Endothelial cell of umbilical vein (primary cell): ENCODE measurements around the gene FAM222A. TPM values are rescaled to one million over a fixed set of nuclear protein-coding genes. Genes with fewer than 3 reads are reported as not detected.

ENCODE experiments used
- BruUV-seq: library from RNA; stranded (reverse); fragments of 400-500 nt; replicated peaks from 2 replicates; lab custom pipeline; 2021; lab: Mats Ljungman, UMichigan
- CTCF ChIA-PET: fragments of 300-600, 350-600 bp; sonication (Branson Sonifier 250); formaldehyde crosslinking; loops from one replicate; lab custom pipeline; 2021; ENCODE audit warnings: antibody characterized with exemption, inconsistent platforms; lab: Charles Lee
- POLR2A ChIA-PET: fragments of 300-600, 350-600 bp; sonication (Branson Sonifier 250); formaldehyde crosslinking; loops from one replicate; lab custom pipeline; 2021; ENCODE audit warnings: antibody characterized with exemption, inconsistent platforms; lab: Charles Lee
- DNase-seq: peaks from one replicate; pipeline ENCODE4 v3.0.0-alpha.2; 2011; ENCODE audit warnings: low read depth, low spot score
- FAIRE-seq: peaks from 2 replicates; lab custom pipeline; 2011; peaks lifted over from hg19 to GRCh38; lab: Jason Lieb, UNC
- H2AFZ ChIP-seq: 2 replicates; pipeline ENCODE4 v1.6.0; 2012; ENCODE audit warnings: low read depth, low read length, control low read depth, inconsistent platforms
- H3K27ac ChIP-seq: 2 replicates; pipeline ENCODE4 v1.5.1; 2011; ENCODE audit warnings: low read depth, mild to moderate bottlenecking, control low read depth, low read length, moderate library complexity; ENCODE audit not compliant: insufficient read depth
- H3K27me3 ChIP-seq, 2 experiments: 2 replicates each; pipeline versions ENCODE4 v1.6.0 to v1.6.1; 2011; ENCODE audit warnings: low read length in 2 of 2, mixed read lengths in 1 of 2; ENCODE audit not compliant: control insufficient read depth in 2 of 2, insufficient read depth in 2 of 2
- H3K36me3 ChIP-seq, 2 experiments: 2 replicates in 1 of 2; 3 replicates in 1 of 2; pipeline ENCODE4 v1.5.1; 2011; ENCODE audit warnings: low read length in 2 of 2, mild to moderate bottlenecking in 1 of 2, moderate library complexity in 1 of 2; ENCODE audit not compliant: control insufficient read depth in 2 of 2, insufficient read depth in 2 of 2; ENCODE audit errors: extremely low read depth in 1 of 2
- H3K4me1 ChIP-seq: 3 replicates; pipeline ENCODE4 v1.5.1; 2011; ENCODE audit warnings: mild to moderate bottlenecking, low read length; ENCODE audit not compliant: control insufficient read depth, insufficient read depth; ENCODE audit errors: extremely low read depth
- H3K4me2 ChIP-seq: 2 replicates; pipeline ENCODE4 v1.6.1; 2011; ENCODE audit warnings: low read length, control low read depth, mixed read lengths; ENCODE audit not compliant: insufficient read depth
- H3K4me3 ChIP-seq, 3 experiments: fragments of 200-600 bp in 1 of 3; sonication (generic), shearing (Covaris generic) in 1 of 3; replicated peaks in 1 of 3; 2 replicates each; pipeline ENCODE4 v1.5.1; 2011 to 2016; ENCODE audit warnings: control low read depth in 3 of 3, low read length in 3 of 3, mild to moderate bottlenecking in 2 of 3, inconsistent platforms in 1 of 3, low read depth in 1 of 3, moderate library complexity in 1 of 3; ENCODE audit not compliant: insufficient read depth in 1 of 3
- H3K79me2 ChIP-seq: 2 replicates; pipeline ENCODE4 v1.6.0; 2012; ENCODE audit warnings: low read length, inconsistent platforms; ENCODE audit not compliant: control insufficient read depth, insufficient read depth
- H3K9ac ChIP-seq: replicated peaks from 2 replicates; pipeline ENCODE3; 2011; ENCODE audit warnings: low read length, control low read depth; ENCODE audit not compliant: insufficient read depth; ENCODE audit errors: extremely low read depth
- H3K9me1 ChIP-seq: replicated peaks from 3 replicates; pipeline ENCODE4 v1.6.0; 2011; ENCODE audit warnings: mild to moderate bottlenecking, low read length; ENCODE audit not compliant: control insufficient read depth, insufficient read depth; ENCODE audit errors: extremely low read depth
- H3K9me3 ChIP-seq: replicated peaks from 2 replicates; pipeline ENCODE4 v1.5.1; 2012; ENCODE audit warnings: low read length, inconsistent platforms; ENCODE audit not compliant: control insufficient read depth, insufficient read depth
- H4K20me1 ChIP-seq: replicated peaks from 2 replicates; pipeline ENCODE3; 2011; ENCODE audit warnings: mild to moderate bottlenecking, low read length; ENCODE audit not compliant: control insufficient read depth, insufficient read depth; ENCODE audit errors: extremely low read depth
- CTCF ChIP-seq, 2 donors: IDR thresholded peaks; 1 replicate in 1 of 2; 2 replicates in 1 of 2; pipeline ENCODE4 v1.5.1; 2011; ENCODE audit warnings: low read length in 2 of 2, mild to moderate bottlenecking in 2 of 2, moderate library complexity in 2 of 2, control low read depth in 1 of 2, inconsistent platforms in 1 of 2, low read depth in 1 of 2; ENCODE audit not compliant: insufficient read depth in 1 of 2; ENCODE audit errors: extremely low read depth in 1 of 2
- EZH2 ChIP-seq: IDR thresholded peaks from 2 replicates; pipeline ENCODE4 v1.6.1; 2012; ENCODE audit warnings: borderline replicate concordance, low read depth, mild to moderate bottlenecking, moderate library complexity, low read length, inconsistent platforms; ENCODE audit not compliant: severe bottlenecking
- FOS ChIP-seq: IDR thresholded peaks from 2 replicates; pipeline ENCODE4 v1.6.1; 2011; ENCODE audit warnings: mild to moderate bottlenecking, low read length, moderate library complexity, borderline replicate concordance; ENCODE audit not compliant: insufficient read depth
- GATA2 ChIP-seq: IDR thresholded peaks from 2 replicates; pipeline ENCODE4 v1.7.0; 2011; ENCODE audit warnings: low read depth, mild to moderate bottlenecking, moderate library complexity, mixed read lengths, low read length; ENCODE audit not compliant: insufficient read length, insufficient read depth
- JUN ChIP-seq: IDR thresholded peaks from 2 replicates; pipeline ENCODE4 v1.6.1; 2011; ENCODE audit warnings: borderline replicate concordance, low read depth; ENCODE audit not compliant: insufficient read length, insufficient read depth
- MAX ChIP-seq: IDR thresholded peaks from 2 replicates; pipeline ENCODE4 v1.6.1; 2011; ENCODE audit not compliant: insufficient read depth, insufficient read length
- MYC ChIP-seq: IDR thresholded peaks from one replicate; pipeline ENCODE4 v1.6.1; 2011; ENCODE audit warnings: mild to moderate bottlenecking, low read depth, low read length
- POLR2A ChIP-seq: IDR thresholded peaks from 2 replicates; pipeline ENCODE4 v1.6.1; 2012; ENCODE audit warnings: low read depth, mild to moderate bottlenecking, control low read depth, low read length
- POLR2AphosphoS5 ChIP-seq: IDR thresholded peaks from 2 replicates; pipeline ENCODE4 v1.6.1; 2012; ENCODE audit warnings: low read depth, mild to moderate bottlenecking, control low read depth, low read length, moderate library complexity; ENCODE audit not compliant: insufficient read depth
- dilution Hi-C: fragments of 300-500 bp; cut with MboI; formaldehyde crosslinking; loops from one replicate; pipeline ENCODE4 v1.15.0; 2019; ENCODE audit warnings: low sequenced_read_pairs; ENCODE audit not compliant: extremely low pct_ligation_motif_present
- intact Hi-C: fragments of 100-400 bp; cut with micrococcal nuclease; formaldehyde crosslinking; loops from one replicate; pipeline ENCODE4 v1.10.0; 2022
- polyA plus RNA-seq, 4 experiments: library from polyadenylated mRNA; depleted of rRNA in 3 of 4; stranded (reverse) in 3 of 4; unstranded in 1 of 4; fragments of >200 nt; gene quantifications; 2 replicates each; pipeline versions ENCODE4 v1.2.1 to v1.2.3, GENCODE V29; 2011 to 2012; ENCODE audit warnings: missing spikeins in 1 of 4
- total RNA-seq: library from RNA; stranded (reverse); gene quantifications from 2 replicates; pipeline ENCODE4 v1.2.3, GENCODE V29; 2021

Gene FAM222A
- total and polyA plus RNA-seq, 2 donors (not counting 3 experiments of a cell fraction or from before 2014, with no cell fraction given), result 0.62 to 1.7 TPM

- Histone ChIP-seq H3K27me3 (no peaks in the 10 kb centered on the region), H3K27ac (no peak overlapping the region), H3K4me2 (no peak overlapping the region), H2AFZ (no peak overlapping the region), H3K4me1 (no peaks in the 10 kb centered on the region), H3K79me2 (no peaks in the 10 kb centered on the region), H3K9me3 (no peaks in the 10 kb centered on the region), H3K4me3 (no peak overlapping the region), H3K9ac (no peak overlapping the region), H4K20me1 (no peaks in the 10 kb centered on the region), H3K9me1 (no peaks in the 10 kb centered on the region), H3K36me3 (peaks cover 0 to 12% of the 10 kb centered on the region in 2 experiments)
- FAIRE-seq (no peak), DNase-seq (no peak)
- BruUV-seq, result no TSS peak
- ChIA-PET POLR2A (no interaction called here), CTCF (interaction anchor here (1.5 to 1.6 kb wide), 2 partner anchors 12 kb away, joined by 5 to 6 read pairs; no protein-coding TSS in a partner anchor)
- intact Hi-C loops, result no loop called here
- dilution Hi-C loops, result no loop called here
- TF ChIP-seq GATA2 (no peak), POLR2AphosphoS5 (no peak), CTCF (IDR thresholded peaks at IDR 0.05; ENCODE audit: extremely low read depth in 1 of 2, insufficient read depth in 1 of 2, low read depth in 1 of 2, low read length in 2 of 2) (no peak), EZH2 (no peak), MAX (no peak), JUN (no peak), FOS (no peak), POLR2A (no peak), MYC (no peak)
These were observed 73.2 kb downstream of the FAM222A start for GRCh38 chr12:109786799-109787198.
